GM10248 (cell line): ENCODE measurements around the gene DGKD.
"Not testable (repeated sequence)": the region's sequence is repeated elsewhere in the genome, so short reads cannot be mapped to it uniquely, and the experiment has no call there.

Source experiments
- CTCF ChIA-PET: fragments of 300-600 bp; sonication (Branson Sonifier 250); formaldehyde crosslinking; extraction: SDS; loops from one replicate; lab custom pipeline; 2021; ENCODE audit warnings: antibody characterized with exemption; lab: Yijun Ruan, JAX
- POLR2A ChIA-PET: fragments of 350-650 bp; sonication (Branson Sonifier 250); formaldehyde crosslinking; extraction: SDS; loops from one replicate; lab custom pipeline; 2020; ENCODE audit warnings: antibody characterized with exemption; lab: Yijun Ruan, JAX
- DNase-seq: peaks from one replicate; pipeline ENCODE4 v3.0.0; 2012; ENCODE audit errors: extremely low spot score
- TF ChIP-seq, protein P1 (sequence below): IDR thresholded peaks from 2 replicates; pipeline ENCODE4 v1.5.1; 2012; ENCODE audit warnings: mild to moderate bottlenecking, low read depth; ENCODE audit errors: extremely low read depth, missing control alignments, control extremely low read depth

The DGKD gene

GRCh38 chr2:233369897-233370685 lies 15.8 kb downstream of the DGKD start:
- ChIA-PET CTCF (interaction anchor here (1.7 kb wide), 1 partner anchor 9 kb away, joined by 4 read pairs; no protein-coding TSS in a partner anchor), POLR2A (no interaction called here)
- no peak for DNase-seq
- TF ChIP-seq, protein P1, sequence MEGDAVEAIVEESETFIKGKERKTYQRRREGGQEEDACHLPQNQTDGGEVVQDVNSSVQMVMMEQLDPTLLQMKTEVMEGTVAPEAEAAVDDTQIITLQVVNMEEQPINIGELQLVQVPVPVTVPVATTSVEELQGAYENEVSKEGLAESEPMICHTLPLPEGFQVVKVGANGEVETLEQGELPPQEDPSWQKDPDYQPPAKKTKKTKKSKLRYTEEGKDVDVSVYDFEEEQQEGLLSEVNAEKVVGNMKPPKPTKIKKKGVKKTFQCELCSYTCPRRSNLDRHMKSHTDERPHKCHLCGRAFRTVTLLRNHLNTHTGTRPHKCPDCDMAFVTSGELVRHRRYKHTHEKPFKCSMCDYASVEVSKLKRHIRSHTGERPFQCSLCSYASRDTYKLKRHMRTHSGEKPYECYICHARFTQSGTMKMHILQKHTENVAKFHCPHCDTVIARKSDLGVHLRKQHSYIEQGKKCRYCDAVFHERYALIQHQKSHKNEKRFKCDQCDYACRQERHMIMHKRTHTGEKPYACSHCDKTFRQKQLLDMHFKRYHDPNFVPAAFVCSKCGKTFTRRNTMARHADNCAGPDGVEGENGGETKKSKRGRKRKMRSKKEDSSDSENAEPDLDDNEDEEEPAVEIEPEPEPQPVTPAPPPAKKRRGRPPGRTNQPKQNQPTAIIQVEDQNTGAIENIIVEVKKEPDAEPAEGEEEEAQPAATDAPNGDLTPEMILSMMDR = no peak

- CTCF ChIA-PET = interaction anchor here (1.3 to 2.3 kb wide), 4 partner anchors 10 to 120 kb away, joined by 3 to 9 read pairs (median 5); partner anchors contain the start of gene ATG16L1
- TF ChIP-seq, protein P1 = no peak
- POLR2A ChIA-PET = no interaction called here
- no peak for DNase-seq
Measured at GRCh38 chr2:233371641-233372040, 17.3 kb downstream of the DGKD start.

GRCh38 chr2:233372855-233373254 lies 18.6 kb downstream of the DGKD start:
- no peak for DNase-seq
- ChIA-PET CTCF (interaction anchor here (1.3 to 2.3 kb wide), 6 partner anchors 9 to 71 kb away, joined by 3 to 9 read pairs (median 6); partner anchors contain the start of gene DGKD), POLR2A (no interaction called here)
- TF ChIP-seq, protein P1 = no peak

- CTCF ChIA-PET = interaction anchor here (1.3 to 2.7 kb wide), 6 partner anchors 9 to 71 kb away, joined by 3 to 9 read pairs (median 7); partner anchors contain the start of gene DGKD
- DNase-seq = no peak
- TF ChIP-seq, protein P1 = no peak
- POLR2A ChIA-PET = no interaction called here
Measured at GRCh38 chr2:233373316-233373715, 19.0 kb downstream of the DGKD start.

- POLR2A ChIA-PET = not testable (repeated sequence)
Measured at GRCh38 chr2:233374776-233375175, 20.5 kb downstream of the DGKD start.

DNA sequence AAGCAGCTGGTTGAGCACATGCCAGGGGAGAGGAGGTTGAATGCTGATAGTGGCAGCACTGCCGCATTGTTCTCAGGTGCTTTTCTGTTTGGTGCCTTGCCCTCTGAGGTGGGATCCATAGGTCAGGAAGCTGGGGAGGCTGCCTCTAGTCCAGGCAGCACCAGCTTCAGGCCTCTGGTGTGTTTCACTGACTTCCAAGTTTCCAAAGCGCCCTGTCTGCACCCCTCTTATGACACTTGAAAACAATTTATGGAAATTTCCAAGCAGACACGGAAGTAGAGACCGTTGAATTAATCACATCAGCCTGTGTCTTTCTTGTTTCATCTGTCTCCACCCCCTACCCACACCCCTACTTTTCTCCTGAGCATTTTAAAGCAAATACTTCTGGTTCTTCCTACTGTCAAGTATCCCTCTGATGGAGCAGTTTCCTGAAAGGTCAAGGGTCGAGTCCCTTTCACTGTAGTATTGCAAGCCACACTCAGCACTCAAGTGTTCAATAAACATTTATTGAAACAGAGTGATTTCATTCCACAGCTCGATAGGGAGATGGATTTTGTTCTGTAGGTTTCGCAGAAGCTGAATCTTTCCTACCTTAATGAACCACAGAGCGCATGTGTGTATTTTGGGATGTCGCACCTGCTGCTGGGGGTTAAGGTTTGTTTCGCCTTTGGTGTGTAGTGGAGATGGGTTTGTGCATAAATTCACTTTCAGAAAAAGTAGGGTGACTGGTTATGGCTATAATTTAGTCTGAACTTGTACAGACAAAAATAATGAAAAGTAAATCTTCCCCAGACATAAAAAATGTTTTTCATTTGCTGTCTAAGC lies 21.4 kb downstream of the DGKD start:
- ChIA-PET POLR2A (no interaction called here), CTCF (interaction anchor here (0.8 to 2.7 kb wide), 5 partner anchors 9 to 43 kb away, joined by 3 to 8 read pairs (median 3); no protein-coding TSS in a partner anchor)
- TF ChIP-seq, protein P1 = no peak
- no peak for DNase-seq

More at GRCh38 chr2:233374776-233375175, 20.5 kb downstream of the DGKD start:
- CTCF ChIA-PET = interaction anchor here (1.2 to 2.7 kb wide), 2 partner anchors 9 to 10 kb away, joined by 4 to 8 read pairs; no protein-coding TSS in a partner anchor
- not testable (repeated sequence) for DNase-seq
